Keratinocyte (primary cell): ENCODE measurements around the gene REELD1.

Source experiments
- EZH2 ChIP-seq: IDR thresholded peaks from one replicate; pipeline ENCODE4 v1.6.1; 2012; ENCODE audit warnings: inconsistent platforms, mild to moderate bottlenecking, low read length, moderate library complexity
- TF ChIP-seq, protein P1 (sequence below), 3 experiments: IDR thresholded peaks in 1 of 3; conservative IDR thresholded peaks in 1 of 3; optimal IDR thresholded peaks in 1 of 3; 2 replicates in 2 of 3; 3 replicates in 1 of 3; pipeline versions ENCODE3 to v1.5.1; 2011; ENCODE audit warnings: low read length in 3 of 3, mild to moderate bottlenecking in 3 of 3, moderate library complexity in 2 of 3, control low read depth in 1 of 3, inconsistent platforms in 1 of 3; ENCODE audit not compliant: insufficient read depth in 2 of 3; ENCODE audit errors: extremely low read depth in 1 of 3

- no peak for TF ChIP-seq EZH2
- TF ChIP-seq, protein P1, sequence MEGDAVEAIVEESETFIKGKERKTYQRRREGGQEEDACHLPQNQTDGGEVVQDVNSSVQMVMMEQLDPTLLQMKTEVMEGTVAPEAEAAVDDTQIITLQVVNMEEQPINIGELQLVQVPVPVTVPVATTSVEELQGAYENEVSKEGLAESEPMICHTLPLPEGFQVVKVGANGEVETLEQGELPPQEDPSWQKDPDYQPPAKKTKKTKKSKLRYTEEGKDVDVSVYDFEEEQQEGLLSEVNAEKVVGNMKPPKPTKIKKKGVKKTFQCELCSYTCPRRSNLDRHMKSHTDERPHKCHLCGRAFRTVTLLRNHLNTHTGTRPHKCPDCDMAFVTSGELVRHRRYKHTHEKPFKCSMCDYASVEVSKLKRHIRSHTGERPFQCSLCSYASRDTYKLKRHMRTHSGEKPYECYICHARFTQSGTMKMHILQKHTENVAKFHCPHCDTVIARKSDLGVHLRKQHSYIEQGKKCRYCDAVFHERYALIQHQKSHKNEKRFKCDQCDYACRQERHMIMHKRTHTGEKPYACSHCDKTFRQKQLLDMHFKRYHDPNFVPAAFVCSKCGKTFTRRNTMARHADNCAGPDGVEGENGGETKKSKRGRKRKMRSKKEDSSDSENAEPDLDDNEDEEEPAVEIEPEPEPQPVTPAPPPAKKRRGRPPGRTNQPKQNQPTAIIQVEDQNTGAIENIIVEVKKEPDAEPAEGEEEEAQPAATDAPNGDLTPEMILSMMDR (optimal IDR thresholded peaks at IDR 0.05 in 1 of 3, IDR thresholded peaks at IDR 0.05 in 1 of 3, conservative IDR thresholded peaks at IDR 0.05 in 1 of 3; ENCODE audit: extremely low read depth in 1 of 3, insufficient read depth in 2 of 3, low read length in 3 of 3) = no peak
These were observed 21.4 kb downstream of the REELD1 start for GRCh38 chr4:146235654-146236177.
